Stomach (tissue), 4 donors: ENCODE measurements around the gene SNCB.

ENCODE experiments used
- CTCF ChIP-seq, 7 experiments: fragments of 450-650 bp in 4 of 7; fragments of 200-600 bp in 3 of 7; sonication (generic) in 3 of 7; IDR thresholded peaks; one replicate each; pipeline ENCODE4 v1.5.1; 2016 to 2019; ENCODE audit warnings: antibody characterized with exemption in 7 of 7, control low read depth in 2 of 7, mild to moderate bottlenecking in 1 of 7
- POLR2A ChIP-seq, 4 donors: fragments of 450-650 bp; IDR thresholded peaks; one replicate each; pipeline ENCODE4 v1.6.1; 2016; ENCODE audit warnings: antibody characterized with exemption in 4 of 4, control low read depth in 2 of 4, mild to moderate bottlenecking in 1 of 4, moderate library complexity in 1 of 4
- POLR2AphosphoS5 ChIP-seq, 3 donors: sonication (generic); formaldehyde crosslinking; IDR thresholded peaks; one replicate each; pipeline ENCODE4 v1.6.1; 2016; ENCODE audit warnings: antibody characterized with exemption in 3 of 3

GRCh38 chr5:176676361-176676824 lies 46.1 kb upstream of the SNCB start:
- TF ChIP-seq CTCF (IDR thresholded peaks at IDR 0.05) (no peak), POLR2AphosphoS5 (IDR thresholded peaks at IDR 0.05) (no peak), POLR2A (IDR thresholded peaks at IDR 0.05) (no peak)
